Inflammatory macrophage (primary cell): ENCODE data around the gene HCFC2.

Experiments used
- DNase-seq, 2 donors: peaks; one replicate each; pipeline ENCODE4 v3.0.0-alpha.2; 2020 to 2022

Gene HCFC2

DNA sequence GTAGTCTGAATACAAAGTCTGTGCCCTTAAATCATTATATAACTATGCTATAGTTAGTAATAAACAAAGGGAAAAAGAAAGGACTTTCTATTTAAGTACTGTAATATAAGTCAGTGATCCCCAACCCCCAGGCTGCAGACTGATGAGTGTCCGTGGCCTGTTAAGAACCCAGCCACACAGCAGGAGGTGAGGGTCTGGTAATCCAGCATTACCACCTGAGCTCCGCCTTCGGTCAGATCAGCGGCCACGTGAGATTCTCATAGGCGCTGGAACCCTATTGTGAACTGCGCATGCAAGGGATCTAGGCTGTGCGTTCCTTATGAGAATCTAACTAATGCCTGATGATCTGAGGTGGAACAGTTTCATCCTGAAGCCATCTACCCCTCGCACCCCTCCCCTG lies 58.0 kb downstream of the HCFC2 start:
- no peak for DNase-seq

DNA sequence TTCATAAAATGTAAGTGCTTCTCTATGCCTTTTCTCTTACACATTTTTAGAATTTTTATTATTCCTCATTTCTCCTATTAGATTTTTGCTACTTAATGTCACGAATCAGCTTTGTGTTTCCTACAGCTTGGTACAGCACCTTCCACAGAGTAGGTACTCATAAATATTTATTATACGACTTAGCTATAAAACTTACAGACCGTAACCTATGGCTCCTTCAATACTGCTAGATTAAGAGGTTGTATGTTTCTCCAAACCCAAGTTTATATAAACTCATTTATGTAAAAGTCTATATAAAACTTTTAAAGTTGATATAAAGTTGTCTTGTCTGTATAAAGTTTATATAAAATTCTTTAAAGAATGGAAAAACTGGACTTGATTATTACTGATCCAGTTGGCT lies 62.2 kb downstream of the HCFC2 start:
- no peak for DNase-seq

DNA sequence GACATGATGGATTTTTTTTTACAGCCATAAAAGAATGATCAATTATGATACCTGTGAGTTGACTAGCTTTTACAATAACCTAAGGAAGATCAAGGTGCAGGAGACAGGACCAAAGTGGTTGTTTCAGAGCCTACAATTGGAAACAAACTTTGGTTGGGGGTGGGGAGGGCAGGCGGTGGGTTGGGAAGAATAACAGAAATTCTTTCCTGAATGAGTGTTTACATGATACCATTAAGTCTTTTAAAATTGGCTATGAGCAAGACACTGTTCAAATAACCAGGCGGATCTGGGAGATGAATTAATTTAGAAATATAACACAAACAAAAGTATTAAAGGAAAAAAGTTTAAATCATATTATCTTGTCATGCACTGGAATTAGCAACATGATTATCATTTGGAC lies 66.4 kb downstream of the HCFC2 start:
- DNase-seq, result no peak

DNA sequence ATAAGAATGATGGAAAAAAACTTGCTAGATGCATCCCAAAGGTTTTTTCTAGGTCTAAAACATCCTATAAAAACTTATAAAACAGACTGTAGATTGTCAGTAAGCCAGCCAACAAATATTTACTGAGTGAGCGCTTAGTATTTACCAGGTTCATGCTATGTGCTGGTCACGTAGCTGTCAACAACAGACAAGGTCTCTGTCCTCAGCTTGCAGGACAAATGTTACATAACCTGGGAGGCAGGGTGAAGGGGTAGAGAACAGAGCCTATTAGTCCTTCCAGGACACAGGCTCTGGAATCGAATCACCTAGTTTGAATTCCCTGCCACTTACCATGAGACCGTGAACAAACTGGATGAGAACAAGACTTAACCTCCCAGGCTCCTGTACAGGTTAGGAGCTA lies 67.3 kb downstream of the HCFC2 start:
- no peak for DNase-seq

DNA sequence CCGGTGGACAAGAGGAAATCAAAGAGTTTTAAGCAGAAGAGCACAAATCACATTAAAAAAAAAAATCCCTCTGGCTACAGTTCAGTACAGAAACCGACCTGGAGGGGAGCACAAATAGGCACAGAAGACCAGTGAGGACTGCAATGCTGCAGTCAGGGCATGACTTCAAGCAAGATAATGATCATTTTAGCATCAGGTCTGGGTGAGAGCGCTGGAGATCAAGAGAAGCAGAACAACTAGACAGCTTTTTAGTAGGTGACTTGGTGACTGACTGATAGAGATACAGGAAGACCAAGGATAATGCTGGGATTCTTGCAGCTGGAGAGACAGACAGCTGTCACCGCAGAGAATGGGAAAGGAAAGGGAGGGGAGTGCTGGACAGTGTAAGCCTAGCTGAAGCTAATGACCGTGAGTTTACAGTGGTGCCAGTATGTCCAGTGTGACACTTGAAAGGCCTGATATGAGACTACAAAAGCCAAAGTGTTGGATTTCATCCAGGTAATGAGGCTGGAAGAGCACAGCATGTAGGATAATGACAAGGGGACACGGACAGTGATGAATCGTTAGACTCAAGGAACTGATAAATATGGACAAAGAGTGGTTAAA lies 68.1 kb downstream of the HCFC2 start:
- no peak for DNase-seq

DNA sequence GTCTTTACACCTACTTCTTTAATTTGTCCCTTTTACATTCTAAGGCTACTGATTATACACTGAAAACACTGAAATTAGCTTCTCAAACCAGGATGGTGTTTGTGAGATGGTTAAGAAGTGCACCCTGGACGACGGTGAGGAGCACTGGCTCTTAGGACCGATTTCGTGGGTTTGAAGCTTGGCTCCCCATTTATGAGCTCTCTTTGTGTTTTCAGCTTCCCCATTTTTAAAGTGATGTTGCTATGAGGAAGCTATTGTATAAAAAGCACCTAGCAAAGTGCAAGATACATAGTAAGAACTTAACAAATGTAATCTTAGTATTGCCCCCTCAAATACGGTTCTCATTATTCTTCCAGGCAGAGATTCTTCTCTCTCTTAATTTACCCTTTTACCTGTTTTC lies 69.0 kb downstream of the HCFC2 start:
- peak; percentile 14 to 33 for DNase-seq

DNA sequence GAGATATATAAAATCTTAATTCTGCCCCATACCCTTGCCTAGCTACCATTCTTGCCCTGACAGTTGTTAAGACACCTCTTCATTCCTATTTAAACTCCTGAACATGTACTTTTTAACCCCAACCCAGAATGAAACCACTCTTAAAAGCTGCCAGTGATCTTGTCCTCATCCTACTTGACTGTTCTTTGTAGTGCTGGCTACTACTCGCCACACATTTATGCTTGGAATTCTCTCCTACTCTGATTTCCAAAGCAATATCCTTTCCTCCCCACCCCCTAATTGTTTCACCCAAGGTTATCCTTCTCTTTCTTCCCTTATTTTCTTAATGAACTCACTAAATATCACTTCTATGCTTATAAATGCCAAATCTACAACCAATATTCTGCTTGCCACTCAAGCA lies 69.5 kb downstream of the HCFC2 start:
- no peak for DNase-seq

DNA sequence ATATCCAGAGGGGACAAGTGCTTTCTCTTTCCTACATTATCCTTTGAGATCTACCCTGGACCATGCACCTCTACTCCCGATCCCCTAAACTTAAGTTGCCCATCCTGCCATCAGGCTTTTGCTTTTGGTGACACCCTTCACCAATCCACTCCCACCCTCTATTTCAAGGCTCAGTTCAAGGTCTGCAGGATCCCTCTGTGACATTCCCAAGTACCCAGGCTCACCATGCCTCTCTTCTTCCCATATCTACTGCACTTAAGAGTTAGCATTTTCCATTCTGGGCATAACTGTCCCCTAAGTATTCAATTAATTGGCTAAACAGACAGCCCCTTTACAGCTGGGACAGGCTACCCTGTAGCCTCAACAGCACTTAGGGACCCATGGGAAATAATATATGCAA lies 70.6 kb downstream of the HCFC2 start:
- DNase-seq, result no peak

DNA sequence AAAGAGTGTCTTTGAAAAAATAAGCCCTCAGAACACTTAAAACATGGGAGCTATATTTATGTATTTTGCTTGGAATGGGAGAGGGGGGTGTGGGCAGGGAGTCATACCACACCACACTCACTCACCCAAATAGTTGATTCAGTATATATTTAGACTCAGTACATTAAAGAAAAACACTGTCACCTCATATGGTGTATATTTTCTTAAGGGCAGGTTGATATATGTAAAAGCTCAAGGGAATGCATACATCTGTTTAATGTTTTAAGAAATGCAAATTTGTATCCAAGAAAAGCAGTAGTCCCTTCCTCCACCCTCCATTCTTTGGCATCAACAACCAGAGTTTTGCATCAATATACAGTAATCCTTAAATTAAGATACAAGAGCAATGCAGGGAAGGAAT lies 72.2 kb downstream of the HCFC2 start:
- no peak for DNase-seq

DNA sequence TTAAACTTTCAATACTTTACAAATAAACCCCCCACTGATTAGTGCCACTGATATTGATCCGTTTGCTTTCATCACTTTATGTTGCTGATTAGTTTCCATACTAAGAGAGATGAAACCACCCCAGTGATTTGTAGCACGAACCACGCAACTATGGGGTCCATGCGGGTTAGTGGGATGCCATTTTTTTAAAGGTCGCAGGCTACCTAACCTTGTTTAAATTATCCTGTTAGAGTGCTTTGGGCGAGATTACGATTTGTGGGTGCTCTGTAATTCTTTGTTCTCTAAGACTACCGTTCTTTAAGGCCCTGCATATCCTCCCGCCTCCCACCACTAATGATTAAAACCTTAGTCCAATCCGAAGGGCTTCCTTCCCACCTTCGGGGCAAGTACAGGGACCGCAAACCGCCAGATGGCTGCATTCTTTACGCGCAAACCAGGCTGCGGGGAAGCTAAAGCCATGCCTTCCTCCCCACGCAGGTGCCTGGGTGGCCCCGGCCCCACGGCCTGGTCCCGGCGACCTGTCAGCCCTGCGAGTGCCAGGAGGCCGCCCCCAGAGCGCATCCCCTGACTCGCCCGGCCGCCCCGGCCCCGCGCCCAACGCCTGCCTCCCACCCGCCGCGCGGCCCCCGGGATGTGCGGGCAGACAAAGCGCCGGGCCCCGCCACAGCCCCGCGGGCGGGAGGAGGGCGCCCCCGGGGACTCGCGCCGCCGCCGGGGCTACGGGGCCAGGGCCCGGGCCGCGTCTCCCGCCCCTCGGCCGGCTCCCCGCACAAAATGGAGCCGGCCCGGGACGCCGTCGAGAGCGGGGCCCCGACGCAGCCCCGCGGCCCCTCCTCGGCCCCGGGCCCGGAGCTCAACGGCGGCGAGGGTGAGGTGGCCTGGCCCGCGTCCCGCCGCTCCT lies 72.9 kb downstream of the HCFC2 start:
- peak; percentile 27 to 36 for DNase-seq

DNA sequence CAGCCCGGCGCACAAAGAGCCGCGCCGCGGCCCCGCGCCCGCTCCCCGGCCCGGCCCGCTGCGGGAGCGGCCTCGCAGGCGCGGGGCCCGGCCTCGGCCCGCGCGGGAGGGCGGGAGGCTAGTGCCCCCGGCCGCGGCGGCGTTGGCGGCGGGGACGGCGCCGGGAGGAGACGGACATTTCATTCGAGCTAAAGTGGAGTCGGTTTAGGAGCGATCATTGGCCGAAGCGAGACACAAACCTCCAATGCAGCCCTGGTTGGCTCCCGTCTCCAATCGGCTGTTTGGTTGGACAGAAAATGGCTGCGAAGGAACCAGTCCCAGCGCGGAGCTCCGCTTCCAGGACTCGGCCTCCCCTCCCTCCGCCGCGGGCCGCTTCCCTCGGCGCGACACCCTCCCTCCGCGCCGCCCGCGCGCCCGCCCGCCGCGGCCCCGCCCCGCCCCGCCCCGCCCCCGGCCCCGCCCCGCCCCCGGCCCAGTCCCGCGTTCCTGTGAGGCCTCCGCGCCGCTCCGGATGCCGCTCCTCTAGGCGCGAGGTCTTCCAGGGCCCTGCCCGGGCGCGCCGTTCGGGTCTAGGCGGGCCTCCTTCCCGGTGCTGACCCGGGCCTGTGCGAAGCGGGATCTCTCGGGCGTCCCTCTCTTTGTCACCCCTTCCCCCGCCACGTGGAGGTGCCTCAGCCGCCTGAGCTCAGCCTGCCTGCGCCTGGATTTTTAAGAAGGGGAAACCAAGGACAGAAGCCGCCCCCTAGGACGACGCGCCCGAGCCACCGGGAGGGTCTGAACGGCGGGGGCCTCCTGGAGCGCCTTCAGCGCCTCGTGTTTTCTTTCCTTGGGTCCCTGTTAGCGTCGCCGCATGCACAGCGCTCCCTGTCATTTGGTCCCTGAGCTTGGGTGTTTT lies 73.8 kb downstream of the HCFC2 start, which contains the start of gene NFYB:
TSS of gene NFYB (minus strand) at position 309 of the 895 bp plus-strand sequence. CDS start 2,757 bp downstream, outside the sequence.
- peak; percentile 97 to 98 for DNase-seq

DNA sequence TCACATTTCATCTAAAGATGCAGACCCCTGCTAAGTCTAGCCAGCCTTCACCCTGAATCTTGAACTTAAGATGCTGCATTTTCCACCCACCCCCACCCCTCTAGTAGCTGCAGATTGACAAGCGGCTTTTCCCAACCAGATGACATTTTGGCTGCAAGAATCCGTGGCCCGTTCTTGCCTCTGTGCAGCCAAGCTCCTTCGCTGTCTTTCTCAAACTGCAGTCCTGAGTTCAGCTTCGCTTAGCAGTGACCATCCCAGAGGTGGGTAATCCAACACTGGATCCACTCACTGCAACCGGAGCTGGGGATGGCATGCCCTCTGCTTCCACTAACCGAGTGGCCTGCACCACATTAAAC lies 74.4 kb downstream of the HCFC2 start:
- no peak for DNase-seq

DNA sequence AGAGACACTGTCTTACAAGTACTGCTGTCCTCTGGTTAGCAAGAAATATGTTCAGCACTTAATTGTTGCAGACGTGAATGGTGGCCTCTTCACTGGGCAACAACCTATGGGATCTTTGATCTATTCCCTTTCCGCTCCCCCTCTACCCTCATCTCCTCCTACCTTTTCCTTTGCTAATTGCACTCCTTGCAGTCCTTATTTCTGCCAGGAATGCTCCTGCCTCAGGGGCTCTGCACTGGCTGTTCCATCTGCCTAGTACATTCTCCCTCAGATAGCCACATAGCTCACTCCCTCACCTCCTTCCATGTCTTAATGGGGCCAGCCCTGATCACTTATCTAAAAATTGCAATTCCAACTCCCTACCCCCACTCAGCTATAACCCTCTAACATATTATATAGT lies 78.2 kb downstream of the HCFC2 start:
- DNase-seq, result no peak

DNA sequence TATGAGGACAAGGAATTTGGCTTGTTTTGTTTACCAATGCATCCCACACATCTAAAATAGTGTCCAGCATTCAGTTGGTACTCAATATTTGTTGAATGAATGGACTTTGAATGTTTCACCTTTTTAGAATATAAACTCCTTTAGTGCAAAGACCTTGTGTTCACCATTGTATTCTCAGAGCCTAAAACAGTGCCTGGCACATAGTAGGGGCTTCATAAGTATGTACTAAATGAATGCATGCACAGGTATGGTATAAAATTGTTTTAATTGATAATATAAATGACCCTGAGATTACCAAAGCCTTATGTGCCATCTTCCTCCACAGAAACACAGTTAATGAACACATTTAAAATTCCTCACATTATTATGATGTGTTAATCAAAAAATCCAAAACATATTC lies 78.7 kb downstream of the HCFC2 start:
- no peak for DNase-seq

DNA sequence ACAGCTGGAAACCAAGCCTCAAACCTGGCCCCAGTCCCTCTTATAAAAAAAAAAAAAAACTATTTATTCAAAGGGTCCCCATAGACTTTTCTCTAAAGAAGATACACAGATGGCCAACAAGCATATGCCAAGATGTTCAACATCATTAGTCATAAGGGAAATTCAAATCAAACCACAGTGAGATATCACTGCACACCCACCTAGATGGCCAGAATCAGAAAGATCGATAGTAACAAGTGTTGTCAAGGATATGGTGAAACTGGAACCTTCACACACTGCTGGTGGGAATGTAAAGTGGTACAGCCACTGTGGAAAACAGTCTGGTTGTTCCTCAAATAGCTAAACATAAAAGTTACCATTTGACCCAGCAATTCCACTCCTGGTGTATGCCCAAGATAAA lies 79.6 kb downstream of the HCFC2 start:
- DNase-seq, result no peak

DNA sequence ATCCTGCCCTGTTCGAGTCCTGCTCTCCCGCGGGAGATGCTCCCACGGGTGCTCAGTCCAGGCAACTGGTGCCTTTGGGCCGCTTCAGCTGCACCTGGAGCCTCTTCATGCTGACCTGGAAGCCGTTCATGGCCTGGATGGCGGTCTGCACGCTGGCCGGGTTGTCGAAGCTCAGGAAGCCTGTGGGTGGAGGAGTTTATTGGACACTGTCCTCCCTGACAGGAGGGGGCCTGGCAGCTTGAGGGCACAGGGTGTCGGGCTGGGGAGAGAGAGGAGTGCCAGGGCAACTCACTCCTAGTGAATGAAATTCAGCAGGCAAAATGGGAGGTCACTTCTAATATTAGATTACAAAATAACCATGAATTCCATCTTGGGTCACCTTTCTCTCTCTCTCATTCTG lies 83.0 kb downstream of the HCFC2 start:
- no peak for DNase-seq

DNA sequence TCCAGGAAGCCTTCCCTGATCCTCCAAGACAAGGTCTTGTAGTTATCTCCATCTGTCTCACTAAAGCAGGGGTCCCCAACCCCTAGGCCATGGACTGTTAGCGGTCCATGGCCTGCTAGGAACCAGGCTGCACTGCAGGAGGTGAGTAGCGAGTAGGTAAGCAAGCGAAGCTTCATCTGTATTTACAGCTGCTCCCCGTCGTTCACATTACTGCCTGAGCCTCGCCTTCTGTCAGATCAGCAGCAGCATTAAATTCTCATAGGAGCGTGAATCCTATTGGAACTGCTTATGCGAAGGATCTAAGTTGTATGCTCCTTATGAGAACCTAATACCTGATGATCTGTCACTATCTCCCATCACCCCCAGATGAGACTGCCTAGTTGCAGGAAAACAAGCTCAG lies 86.1 kb downstream of the HCFC2 start:
- no peak for DNase-seq

DNA sequence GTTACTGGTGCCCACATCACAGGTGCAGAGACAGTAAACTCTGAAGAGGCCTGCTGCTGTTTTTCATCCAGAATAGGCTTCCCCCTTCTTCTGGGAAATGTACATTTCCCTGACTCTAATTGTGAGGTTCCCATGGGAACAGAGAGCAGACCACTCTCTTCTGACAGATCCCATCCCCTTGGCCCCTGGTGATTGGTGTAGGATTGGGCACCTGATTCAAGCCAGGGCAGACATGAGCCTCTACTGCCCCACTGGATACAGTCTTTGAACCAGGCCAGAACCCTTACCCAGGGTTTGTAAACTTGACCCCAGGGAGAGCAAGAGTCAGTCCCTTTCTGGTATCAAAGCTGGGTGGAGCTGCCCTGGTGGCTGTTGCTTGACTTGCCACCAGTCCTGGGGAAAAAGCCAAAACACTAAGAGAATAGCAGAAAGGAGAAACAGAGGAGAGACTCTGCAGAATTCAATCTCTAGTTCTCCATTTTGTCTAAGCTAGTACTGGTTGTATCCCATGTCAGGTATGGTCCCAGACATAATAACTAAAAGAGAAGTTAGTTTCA lies 88.4 kb downstream of the HCFC2 start:
- DNase-seq, result no peak

DNA sequence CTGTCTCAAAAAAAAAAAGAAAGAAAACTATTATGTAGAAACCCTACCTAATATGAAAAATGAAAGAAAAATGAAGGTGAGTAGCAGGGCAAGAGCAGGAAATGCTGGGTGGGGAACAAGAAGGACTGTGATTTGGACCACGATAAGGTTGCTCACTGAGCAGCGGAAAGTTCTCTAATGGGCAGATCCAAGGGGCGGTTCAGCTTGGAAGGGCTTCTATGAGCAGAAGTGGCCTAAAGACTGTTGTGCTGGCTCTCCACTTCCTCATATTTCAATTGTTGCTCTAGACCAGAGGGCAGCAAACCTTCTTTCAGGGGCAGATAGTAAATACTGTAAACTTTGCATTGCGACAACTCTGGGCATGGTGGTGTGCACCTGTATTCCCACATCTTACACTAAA lies 90.0 kb downstream of the HCFC2 start:
- DNase-seq, result peak; percentile 34 to 55

DNA sequence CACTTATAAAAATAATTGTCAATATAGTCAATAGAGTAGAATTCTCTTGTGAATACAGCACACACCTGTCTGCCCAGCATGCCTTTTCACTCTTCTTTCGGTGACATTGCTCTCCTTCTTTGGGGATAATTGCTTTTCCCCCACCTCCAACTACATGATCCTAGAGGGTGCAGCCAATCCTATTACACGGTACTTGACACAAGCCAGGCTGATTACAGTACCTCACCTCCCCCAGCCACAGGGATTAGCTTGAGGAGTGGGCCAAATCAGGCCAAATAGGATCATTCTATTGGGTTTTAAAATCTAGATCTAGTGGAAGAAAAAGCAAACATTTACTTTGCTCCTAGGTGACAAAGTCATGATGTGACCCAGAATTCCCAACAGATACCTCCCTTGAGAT lies 90.5 kb downstream of the HCFC2 start:
- no peak for DNase-seq
